HepG2 (cell line): ENCODE results near the gene GPR32. TPM values are rescaled to one million over a fixed set of nuclear protein-coding genes. Genes with fewer than 3 reads are reported as not detected.

Source experiments
- ATAC-seq: fragments of 200-7000 bp; cut with Tn5 transposase; 3 replicates; pipeline ENCODE4 v1.9.1; 2020; ENCODE audit warnings: mild to moderate bottlenecking, moderate library complexity
- BruUV-seq: library from RNA; stranded (reverse); fragments of 400-500 nt; replicated peaks from 2 replicates; lab custom pipeline; 2021; lab: Mats Ljungman, UMichigan
- CTCF ChIA-PET: fragments of 300-600 bp; formaldehyde crosslinking; extraction: SDS; loops from one replicate; lab custom pipeline; 2021; ENCODE audit warnings: low total read pairs, inconsistent platforms, low intra/inter-chr PET ratio; lab: Yijun Ruan, JAX
- POLR2A ChIA-PET: fragments of 350-600 bp; sonication (Branson Sonifier 250); formaldehyde crosslinking; loops from one replicate; lab custom pipeline; 2020; ENCODE audit warnings: antibody characterized with exemption, inconsistent platforms; lab: Yijun Ruan, JAX
- DNase-seq: peaks from one replicate; pipeline ENCODE4 v3.0.0-alpha.2; 2015; ENCODE audit warnings: low spot score
- FAIRE-seq: peaks from 3 replicates; lab custom pipeline; 2011; peaks lifted over from hg19 to GRCh38; lab: Jason Lieb, UNC
- H2AFZ ChIP-seq: one replicate; pipeline ENCODE4 v1.6.1; 2011; ENCODE audit warnings: low read length, inconsistent platforms
- H3K27ac ChIP-seq: fragments of 300-600 bp; 3 replicates; pipeline ENCODE4 v1.8.0; 2011; ENCODE audit warnings: mixed run types, mild to moderate bottlenecking, mixed read lengths, low read length, inconsistent platforms; ENCODE audit not compliant: insufficient read depth; ENCODE audit errors: extremely low read length
- H3K27me3 ChIP-seq, 2 experiments: fragments of 200-600 bp in 1 of 2; 2 replicates in 1 of 2; 3 replicates in 1 of 2; pipeline versions ENCODE4 v1.6.0 to v1.8.0; 2011; ENCODE audit warnings: low read length in 2 of 2, mild to moderate bottlenecking in 2 of 2, moderate library complexity in 2 of 2, inconsistent platforms in 1 of 2; ENCODE audit not compliant: insufficient read depth in 2 of 2, control insufficient read depth in 1 of 2
- H3K36me3 ChIP-seq, 2 experiments: fragments of 200-600 bp in 1 of 2; replicated peaks in 1 of 2; 2 replicates in 1 of 2; 3 replicates in 1 of 2; pipeline versions ENCODE4 v1.5.1 to v1.8.0; 2011; ENCODE audit warnings: low read length in 2 of 2, inconsistent platforms in 1 of 2; ENCODE audit not compliant: insufficient read depth in 2 of 2, control insufficient read depth in 1 of 2
- H3K4me1 ChIP-seq: 2 replicates; pipeline ENCODE4 v1.5.1; 2012; ENCODE audit warnings: low read length, inconsistent platforms; ENCODE audit not compliant: insufficient read depth
- H3K4me2 ChIP-seq: 2 replicates; pipeline ENCODE4 v1.6.0; 2011; ENCODE audit warnings: low read depth, low read length, inconsistent platforms
- H3K4me3 ChIP-seq, 3 experiments: fragments of 200-600 bp in 1 of 3; sonication (generic), shearing (Covaris generic) in 1 of 3; replicated peaks in 1 of 3; 2 replicates each; pipeline ENCODE4 v1.5.1; 2011 to 2016; ENCODE audit warnings: low read length in 3 of 3, inconsistent platforms in 2 of 3, low read depth in 2 of 3, mild to moderate bottlenecking in 2 of 3, control low read depth in 1 of 3, mixed read lengths in 1 of 3; ENCODE audit not compliant: insufficient read depth in 1 of 3
- H3K79me2 ChIP-seq: one replicate; pipeline ENCODE4 v1.6.1; 2011; ENCODE audit warnings: low read length, inconsistent platforms; ENCODE audit not compliant: insufficient read depth
- H3K9ac ChIP-seq: 2 replicates; pipeline ENCODE4 v1.6.0; 2011; ENCODE audit warnings: mild to moderate bottlenecking, low read depth, low read length, inconsistent platforms; ENCODE audit not compliant: insufficient read depth
- H3K9me3 ChIP-seq: 2 replicates; pipeline ENCODE4 v1.5.1; 2012; ENCODE audit warnings: mild to moderate bottlenecking, low read length
- H4K20me1 ChIP-seq: 2 replicates; pipeline ENCODE4 v1.6.0; 2011; ENCODE audit warnings: inconsistent platforms, mild to moderate bottlenecking, low read length, moderate library complexity; ENCODE audit not compliant: insufficient read depth
- ESRRA ChIP-seq: sonication (generic); formaldehyde crosslinking; IDR thresholded peaks from 2 replicates; pipeline ENCODE4 v1.5.1; 2020; ENCODE audit warnings: mild to moderate bottlenecking, low read depth, missing genetic modification reagents
- HIC2 ChIP-seq: sonication (generic); formaldehyde crosslinking; IDR thresholded peaks from 2 replicates; pipeline ENCODE4 v1.9.0; 2022; ENCODE audit warnings: low read depth, missing genetic modification reagents
- MIXL1 ChIP-seq: IDR thresholded peaks from 2 replicates; pipeline ENCODE4 v1.6.1; 2016
- ONECUT2 ChIP-seq: sonication (generic); formaldehyde crosslinking; IDR thresholded peaks from 2 replicates; pipeline ENCODE4 v1.4.0; 2020; ENCODE audit warnings: missing genetic modification reagents
- PLRG1 ChIP-seq: fragments of 450-650 bp; conservative IDR thresholded peaks from 2 replicates; pipeline ENCODE4 v1.6.1; 2016
- REXO4 ChIP-seq: sonication (generic); formaldehyde crosslinking; IDR thresholded peaks from 2 replicates; pipeline ENCODE4 v1.8.0; 2022; ENCODE audit warnings: missing genetic modification reagents, mild to moderate bottlenecking, borderline replicate concordance
- SNAI1 ChIP-seq: sonication (generic); formaldehyde crosslinking; IDR thresholded peaks from 2 replicates; pipeline ENCODE4 v1.5.0; 2020; ENCODE audit warnings: mild to moderate bottlenecking, missing genetic modification reagents, borderline replicate concordance
- THYN1 ChIP-seq: sonication (generic); formaldehyde crosslinking; IDR thresholded peaks from 2 replicates; pipeline ENCODE4 v1.8.1; 2023; ENCODE audit warnings: low read depth, mild to moderate bottlenecking, moderate library complexity, missing genetic modification reagents, borderline replicate concordance
- TOPORS ChIP-seq: sonication (generic); formaldehyde crosslinking; IDR thresholded peaks from 2 replicates; pipeline ENCODE4 v1.8.0; 2023; ENCODE audit warnings: mild to moderate bottlenecking, missing genetic modification reagents
- ZBTB3 ChIP-seq: sonication (generic); formaldehyde crosslinking; IDR thresholded peaks from 2 replicates; pipeline ENCODE4 v1.4.0; 2020; ENCODE audit warnings: low read depth, mild to moderate bottlenecking, moderate library complexity, missing genetic modification reagents, borderline replicate concordance
- ZNF101 ChIP-seq: sonication (generic); formaldehyde crosslinking; IDR thresholded peaks from 2 replicates; pipeline ENCODE4 v1.4.0; 2020; ENCODE audit warnings: mild to moderate bottlenecking, low read depth, missing genetic modification reagents, borderline replicate concordance
- ZNF136 ChIP-seq: sonication (generic); formaldehyde crosslinking; IDR thresholded peaks from 2 replicates; pipeline ENCODE4 v1.8.1; 2022; ENCODE audit warnings: low read depth, mild to moderate bottlenecking, moderate library complexity, missing genetic modification reagents
- ZNF160 ChIP-seq: sonication (generic); formaldehyde crosslinking; IDR thresholded peaks from 2 replicates; pipeline ENCODE4 v1.8.0; 2022; ENCODE audit warnings: mild to moderate bottlenecking, inconsistent platforms, missing genetic modification reagents
- ZNF230 ChIP-seq: sonication (generic); formaldehyde crosslinking; IDR thresholded peaks from 2 replicates; pipeline ENCODE4 v1.4.0; 2020; ENCODE audit warnings: mild to moderate bottlenecking, missing genetic modification reagents
- ZNF350 ChIP-seq: sonication (generic); formaldehyde crosslinking; IDR thresholded peaks from 2 replicates; pipeline ENCODE4 v1.4.0; 2020; ENCODE audit warnings: mild to moderate bottlenecking, low read depth, missing genetic modification reagents, borderline replicate concordance
- ZNF562 ChIP-seq: sonication (generic); formaldehyde crosslinking; IDR thresholded peaks from 2 replicates; pipeline ENCODE4 v1.8.0; 2022; ENCODE audit warnings: missing genetic modification reagents, borderline replicate concordance
- ZNF567 ChIP-seq: sonication (generic); formaldehyde crosslinking; IDR thresholded peaks from 2 replicates; pipeline ENCODE4 v1.8.1; 2023; ENCODE audit warnings: mild to moderate bottlenecking, missing genetic modification reagents, borderline replicate concordance
- ZNF784 ChIP-seq: sonication (generic); formaldehyde crosslinking; IDR thresholded peaks from 2 replicates; pipeline ENCODE4 v1.5.1; 2020; ENCODE audit warnings: missing genetic modification reagents, mild to moderate bottlenecking, borderline replicate concordance
- WGBS: methylation state at CpG from one replicate; pipeline ENCODE4 v1.1.6; 2017; ENCODE audit warnings: low lambda C conversion rate; 5-methylcytosine and 5-hydroxymethylcytosine counted together
- in situ Hi-C: cut with HindIII; loops from 2 replicates; pipeline ENCODE4 v1.10.0; 2017; ENCODE audit warnings: low pct_unique_long_range_greater_than_20kb; ENCODE audit not compliant: extremely low pct_ligation_motif_present
- intact Hi-C: fragments of 100-400 bp; cut with micrococcal nuclease; formaldehyde crosslinking; loops from one replicate; pipeline ENCODE4 v1.10.0; 2022; ENCODE audit not compliant: unreplicated experiment
- polyA plus RNA-seq, 8 experiments: library from polyadenylated mRNA; depleted of rRNA in 3 of 8; stranded (reverse) in 7 of 8; unstranded in 1 of 8; fragments of >200 nt; fragmentation: Illumina TruSeq in 4 of 8; extraction: Trizol in 4 of 8; gene quantifications; 2 replicates each; pipeline versions ENCODE4 v1.2.1 to v1.2.3, GENCODE V29; 2011 to 2016; ENCODE audit warnings: low read depth in 4 of 8, missing spikeins in 1 of 8, mixed read lengths in 1 of 8; ENCODE audit not compliant: insufficient read depth in 1 of 8
- total RNA-seq, 5 experiments: library from RNA; depleted of rRNA; stranded (reverse); fragments of >200 nt; fragmentation: Illumina TruSeq; extraction: Trizol; gene quantifications; 2 replicates each; pipeline ENCODE4 v1.2.3, GENCODE V29; 2016; ENCODE audit warnings: low read depth in 1 of 5

The GPR32 gene
- total and polyA plus RNA-seq, 2 of the 13 experiments (the other 11 are each of a cell fraction or from before 2014, with no cell fraction given): not detected

GRCh38 chr19:50784710-50785109 lies 14.4 kb downstream of the GPR32 start:
- no peak for FAIRE-seq

More at GRCh38 chr19:50784710-50785109, 14.4 kb downstream of the GPR32 start:
- Histone ChIP-seq H3K4me1 (0 out of 2 replicates have a peak, but pooled peaks cover 6% of the 10 kb centered on the region), H3K4me2 (no peak overlapping the region), H4K20me1 (no peaks in the 10 kb centered on the region), H3K9me3 (no peaks in the 10 kb centered on the region), H3K4me3 (no peak overlapping the region), H3K9ac (no peak overlapping the region), H3K36me3 (no peaks in the 10 kb centered on the region), H3K27me3 (peaks cover 0 to 12% of the 10 kb centered on the region in 2 experiments; a peak in 3 of 5 replicates), H3K79me2 (no peaks in the 10 kb centered on the region), H3K27ac (no peak overlapping the region), H2AFZ (no peak overlapping the region)
- TF ChIP-seq PLRG1: no peak
- TF ChIP-seq MIXL1 (CRISPR knock-in tag): no peak
- no peak for TF ChIP-seq ZNF562
- no peak for TF ChIP-seq ESRRA (CRISPR knock-in tag)
- TF ChIP-seq REXO4: no peak
- TF ChIP-seq THYN1 (CRISPR knock-in tag): no peak
- no peak for TF ChIP-seq SNAI1 (CRISPR knock-in tag)
- TF ChIP-seq ZNF160 (CRISPR knock-in tag): no peak
- TF ChIP-seq ZNF784 (CRISPR knock-in tag): no peak
- no peak for TF ChIP-seq ZNF567 (CRISPR knock-in tag)
- no peak for TF ChIP-seq ZNF230 (CRISPR knock-in tag)
- no peak for TF ChIP-seq ZNF101 (CRISPR knock-in tag)
- no peak for TF ChIP-seq ZNF136 (CRISPR knock-in tag)
- TF ChIP-seq ZNF350: no peak
- no peak for TF ChIP-seq ZBTB3 (CRISPR knock-in tag)
- TF ChIP-seq ONECUT2 (CRISPR knock-in tag): no peak
- TF ChIP-seq HIC2 (CRISPR knock-in tag): no peak
- TF ChIP-seq TOPORS: no peak
- WGBS: 63% methylated on average over 3 of the region's 3 CpGs
- no peak for ATAC-seq
- CTCF ChIA-PET: interaction anchor here (1.6 to 1.9 kb wide), 2 partner anchors 115 to 416 kb away, joined by 5 to 8 read pairs; no protein-coding TSS in a partner anchor
- no TSS peak for BruUV-seq
- no peak for DNase-seq
- in situ Hi-C loops (loop anchor here (10.0 to 25.0 kb wide), 3 partner anchors 180 to 422 kb away; partner anchors contain the start of gene NAPSA), intact Hi-C loops (loop anchor here (5.0 kb wide), 1 partner anchor 62 kb away; the partner anchor contains the start of gene CLEC11A)
- POLR2A ChIA-PET: no interaction called here
